GM21423 (cell line): Measurements from ENCODE around the gene SGPL1.

Experiments
- ATAC-seq: cut with Tn5 transposase; IDR thresholded peaks from one replicate; pipeline ENCODE4 v1.9.1; 2021; ENCODE audit warnings: mild to moderate bottlenecking, moderate library complexity; ENCODE audit not compliant: unreplicated experiment

Gene SGPL1

GRCh38 chr10:70905071-70906021 is 89.6 kb downstream of the SGPL1 start:
- no peak for ATAC-seq

DNA sequence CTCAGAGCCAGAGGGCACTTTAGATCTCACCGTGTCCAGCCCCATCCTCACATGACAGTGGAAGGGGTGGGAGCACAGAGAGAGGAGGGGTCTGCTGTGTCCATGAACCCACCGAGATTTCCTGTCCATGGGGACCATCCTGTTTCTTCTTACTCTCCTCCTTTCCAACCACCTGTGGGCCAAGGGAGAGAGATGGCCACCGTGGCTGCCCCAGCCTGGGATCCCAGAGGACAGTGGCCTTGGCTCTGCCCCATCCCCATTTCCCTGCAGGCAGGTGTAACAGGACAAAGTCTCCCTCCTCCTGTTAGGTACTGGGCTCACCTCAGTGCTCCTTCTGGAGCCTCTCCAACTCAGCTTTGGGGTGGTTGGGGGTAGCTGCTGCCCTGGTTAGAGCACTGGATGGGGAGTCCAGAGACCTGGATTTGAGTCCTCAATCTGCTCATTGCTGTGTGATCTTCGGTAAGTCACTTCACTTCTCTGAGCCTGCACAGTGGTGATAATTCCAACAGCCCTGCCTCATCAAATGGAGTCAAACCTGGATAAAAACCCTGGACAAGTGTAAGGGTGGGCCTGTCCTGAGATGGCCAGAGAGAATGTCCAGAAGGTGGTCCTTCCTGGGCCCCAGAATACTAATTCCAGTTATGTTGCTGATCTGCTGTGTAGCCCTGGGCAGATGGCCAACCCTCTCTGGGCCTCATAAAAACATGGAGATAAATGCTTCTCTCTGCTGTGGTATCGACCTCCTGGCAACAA is 90.5 kb downstream of the SGPL1 start:
- ATAC-seq = no peak

DNA sequence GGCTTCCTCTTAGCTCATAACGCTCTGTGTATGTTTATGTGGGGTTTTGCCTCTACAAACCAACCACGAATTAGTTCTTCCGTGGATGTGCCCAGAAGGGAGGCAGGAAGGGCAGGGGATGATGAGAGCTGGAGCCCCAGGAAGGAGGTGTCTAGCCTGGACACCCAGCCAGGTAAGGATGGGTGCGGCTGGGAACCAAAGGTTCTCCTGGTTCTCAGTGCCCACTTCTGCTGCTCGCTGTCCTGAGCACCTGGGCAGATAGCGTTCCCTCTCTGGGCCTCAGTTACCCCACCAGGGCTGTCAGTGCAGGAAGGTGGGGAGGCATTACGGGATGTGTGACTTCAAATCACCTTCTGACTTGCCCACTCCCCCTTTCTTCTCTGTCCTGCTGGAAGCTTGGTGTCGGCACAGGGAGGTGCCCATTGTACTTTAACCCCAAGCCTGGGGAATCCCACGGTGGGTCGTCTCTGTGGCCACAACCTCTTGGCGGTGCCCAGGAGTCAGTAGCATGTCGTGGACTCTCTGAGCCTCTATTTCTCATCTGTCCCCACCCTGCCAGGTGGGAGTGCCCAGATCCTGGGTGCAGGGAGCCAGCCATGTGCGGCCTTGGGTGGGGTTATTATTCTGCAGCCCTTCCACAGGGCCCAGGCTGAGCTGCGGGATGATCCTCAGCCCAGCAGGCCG is 91.3 kb downstream of the SGPL1 start:
- no peak for ATAC-seq

DNA sequence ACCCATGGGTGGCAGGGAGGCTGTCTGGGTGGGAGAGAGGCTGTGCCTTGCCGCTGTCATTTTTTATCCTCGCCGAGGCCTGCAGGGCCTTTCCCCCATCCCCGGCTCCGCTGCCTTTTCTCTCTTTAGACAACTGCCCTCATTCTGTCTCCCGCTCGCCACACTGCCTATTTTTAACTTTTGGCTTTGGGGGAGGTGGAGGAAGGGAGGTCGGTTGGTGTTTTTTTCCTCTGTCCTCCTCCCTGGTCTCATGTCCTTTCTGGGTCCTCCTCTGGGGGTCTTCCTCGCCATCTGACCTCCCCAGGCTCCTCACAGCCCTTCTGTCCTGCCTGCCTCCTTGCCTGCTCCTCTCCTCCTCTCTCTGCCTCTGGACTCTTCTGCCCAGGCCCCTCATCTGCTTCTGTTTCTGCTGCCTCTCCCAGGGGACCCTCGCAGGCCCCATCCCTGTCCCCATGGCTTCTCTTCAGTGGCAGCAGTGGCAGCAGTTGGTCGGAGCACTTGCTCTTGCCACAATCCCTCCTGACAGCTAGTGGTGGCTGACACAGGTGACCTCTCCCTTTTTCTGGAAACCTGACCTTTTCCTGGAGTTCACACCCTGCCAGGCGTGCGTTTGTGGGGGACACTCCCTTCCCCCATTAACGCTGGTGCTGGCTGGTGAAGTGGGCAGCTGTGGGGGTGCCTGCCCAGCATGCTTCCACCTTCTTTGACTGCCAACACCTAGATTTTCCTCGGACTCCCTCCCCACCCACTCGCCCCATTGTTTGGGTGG is 92.1 kb downstream of the SGPL1 start:
- no peak for ATAC-seq

DNA sequence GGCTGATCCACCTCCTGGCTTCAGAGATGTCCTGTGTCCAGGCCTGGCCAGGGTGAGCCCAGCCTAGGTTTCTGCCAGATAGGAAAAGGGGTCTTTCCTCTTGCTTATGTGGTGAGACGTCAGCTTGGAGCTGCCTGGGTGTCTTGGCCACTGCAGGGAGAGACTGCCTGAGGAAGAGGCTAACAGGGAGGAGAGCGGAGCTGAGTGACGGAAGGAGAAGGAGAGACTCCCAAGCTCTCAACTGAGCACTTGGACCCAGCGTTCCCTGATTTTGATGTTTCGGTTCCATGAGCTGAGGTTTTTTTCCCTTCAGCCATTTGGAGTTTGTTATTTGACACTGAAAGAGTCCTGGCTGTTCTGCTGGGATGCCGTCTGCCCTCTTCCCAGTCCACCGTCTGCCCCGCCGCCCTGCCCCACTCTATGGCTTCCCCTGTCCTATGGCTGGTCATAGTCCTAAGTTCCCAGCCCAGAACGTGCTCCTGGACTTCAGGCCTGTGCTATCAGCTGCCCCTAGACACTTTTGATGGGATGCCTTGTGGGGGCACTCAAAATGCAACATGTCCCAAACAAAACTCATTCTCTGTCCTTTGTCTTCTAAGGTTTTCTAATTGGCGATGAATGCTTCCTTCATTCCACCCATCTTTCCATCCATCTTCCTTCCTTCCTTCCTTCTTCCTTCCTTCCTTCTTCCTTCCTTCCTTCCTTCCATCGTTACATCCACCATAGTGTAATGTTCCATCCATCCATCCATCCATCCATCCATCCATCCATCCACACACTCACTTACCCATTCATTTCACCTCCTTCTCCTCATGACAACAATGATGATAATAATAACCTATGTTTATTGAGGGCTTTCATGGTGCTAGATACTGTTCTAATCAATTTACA is 92.9 kb downstream of the SGPL1 start:
- no peak for ATAC-seq

DNA sequence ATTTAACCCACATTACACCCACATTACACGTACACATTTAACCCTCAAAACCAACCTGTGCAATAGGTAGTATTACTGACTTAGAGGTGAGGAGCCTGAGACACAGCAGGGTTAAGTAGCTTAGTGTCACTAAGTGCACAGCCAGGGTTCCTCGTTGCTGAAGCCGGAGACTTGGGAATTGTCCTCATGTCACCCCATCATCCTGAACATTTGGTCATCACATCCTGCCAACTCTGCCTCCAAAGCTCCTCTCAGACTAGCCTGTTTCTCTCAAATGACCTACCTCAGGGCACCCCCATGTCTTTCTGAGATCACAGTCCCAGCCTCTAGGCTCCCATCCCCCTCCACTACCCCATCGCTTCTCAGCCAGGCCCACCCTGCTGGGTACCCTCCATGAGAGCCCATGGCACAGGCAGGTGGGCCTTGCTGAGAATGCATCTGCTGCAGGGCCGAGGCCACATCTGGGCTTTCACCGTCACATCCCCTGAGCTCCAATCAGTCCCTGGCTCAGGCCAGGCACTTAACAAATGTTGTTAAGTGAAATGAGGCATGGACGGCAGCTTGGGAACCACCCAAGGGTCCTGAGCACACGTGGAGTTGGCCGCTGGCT is 93.7 kb downstream of the SGPL1 start:
- ATAC-seq = no peak

GRCh38 chr10:70910486-70911341 is 95.0 kb downstream of the SGPL1 start:
- ATAC-seq = no peak

DNA sequence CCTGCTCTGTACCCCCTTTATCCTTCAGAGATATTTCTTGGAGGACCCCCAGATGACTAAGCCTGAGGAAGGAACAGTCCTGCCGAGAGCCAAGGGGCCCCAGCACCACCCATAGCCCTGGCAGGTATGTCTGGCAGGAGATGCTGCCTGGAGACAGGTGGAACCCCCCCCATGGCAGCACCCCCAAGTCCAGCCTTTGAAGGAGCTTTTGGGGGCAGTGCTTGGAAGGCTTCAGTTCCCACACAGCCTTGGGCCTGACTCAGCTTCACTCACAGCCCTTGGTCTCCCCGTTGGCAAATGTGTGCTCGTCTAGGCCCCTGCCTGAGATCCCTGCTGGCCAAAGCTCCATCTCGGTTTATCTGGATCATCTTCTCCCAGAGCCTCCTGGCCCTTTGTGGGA is 95.6 kb downstream of the SGPL1 start:
- no peak for ATAC-seq

DNA sequence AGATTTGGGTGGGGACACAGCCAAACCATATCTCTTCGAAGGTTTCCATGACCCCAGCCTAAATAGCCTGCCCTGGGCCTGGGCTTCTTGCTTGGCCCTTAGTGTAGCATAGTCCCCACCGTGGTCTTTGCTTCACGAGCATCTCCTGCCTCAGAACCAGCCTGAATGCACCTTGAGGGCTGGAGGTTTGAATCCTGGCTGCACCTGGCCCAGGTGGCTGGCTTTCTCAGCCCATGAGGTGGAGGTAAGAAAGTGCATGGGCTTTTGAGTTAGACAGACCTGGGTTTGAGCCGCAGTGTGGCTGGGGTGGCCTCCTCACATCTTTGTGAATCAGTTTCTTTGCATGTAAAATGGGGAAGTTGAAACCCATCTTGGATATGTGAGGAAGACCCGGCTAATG is 96.8 kb downstream of the SGPL1 start:
- no peak for ATAC-seq

GRCh38 chr10:70913191-70913892 is 97.6 kb downstream of the SGPL1 start:
- ATAC-seq = no peak

DNA sequence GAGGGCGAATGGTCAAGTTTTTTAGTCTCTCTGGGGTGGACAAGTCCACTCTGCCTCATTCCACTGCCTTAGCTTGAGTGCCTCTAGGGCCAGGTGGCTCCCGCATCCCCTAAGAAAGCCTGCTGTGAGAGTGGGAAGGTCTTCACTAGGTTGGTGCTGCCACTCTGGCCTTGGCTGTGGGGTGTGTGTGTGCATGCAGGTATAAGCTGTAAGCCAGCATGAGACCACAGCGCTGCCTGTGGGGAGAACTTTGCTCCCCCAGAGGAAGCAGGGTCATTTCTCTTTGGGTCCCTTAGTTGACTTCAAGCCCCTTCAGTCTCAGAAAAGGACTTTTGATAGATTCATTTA is 98.1 kb downstream of the SGPL1 start:
- ATAC-seq = no peak

DNA sequence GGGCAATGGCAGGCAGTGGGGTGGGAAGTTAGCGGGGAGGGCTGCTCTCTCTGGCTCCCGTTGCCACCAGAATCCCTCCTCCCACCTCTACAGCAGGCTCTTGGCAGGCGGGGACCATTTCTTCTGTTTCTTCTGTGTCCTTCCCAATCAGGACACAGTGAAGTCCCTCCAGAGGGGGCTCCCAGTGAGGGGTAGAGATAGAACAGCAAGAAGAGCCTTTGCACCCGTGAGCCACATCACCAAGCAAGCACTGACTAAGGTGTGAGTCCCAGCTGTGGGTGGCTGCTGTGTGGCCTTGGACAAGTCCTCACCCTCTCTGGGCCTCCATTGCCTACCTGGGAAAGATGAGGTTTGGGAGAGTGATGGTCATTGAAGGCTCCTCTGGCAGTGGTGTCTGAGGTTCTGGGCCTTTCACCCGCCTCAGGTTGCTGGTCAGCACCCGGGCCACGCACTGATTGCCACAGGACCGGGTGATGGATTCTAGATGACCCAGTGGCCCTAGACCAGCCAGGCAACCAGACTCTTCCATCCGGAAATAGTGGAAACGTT is 98.6 kb downstream of the SGPL1 start:
- ATAC-seq = no peak

GRCh38 chr10:70915206-70915605 is 99.5 kb downstream of the SGPL1 start:
- ATAC-seq = no peak

DNA sequence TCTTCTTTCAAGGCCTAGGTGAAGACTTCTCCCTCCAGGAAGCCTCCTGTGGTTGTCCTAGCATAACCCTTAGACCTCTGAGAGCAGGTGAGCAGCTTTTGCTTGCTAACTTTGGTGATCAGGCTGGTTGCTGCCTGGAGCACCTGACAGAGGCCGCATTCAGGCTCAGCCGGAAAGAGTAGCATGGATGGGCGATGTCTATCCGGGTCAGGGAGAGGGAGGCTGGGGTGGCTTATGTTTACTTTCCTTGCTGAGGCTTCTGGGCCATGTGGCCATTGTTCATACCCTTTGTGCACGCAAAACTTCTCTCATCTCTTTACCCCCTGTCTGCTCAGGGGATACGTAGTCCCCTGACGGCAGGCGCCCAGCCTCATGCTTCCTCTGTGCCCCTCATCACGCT is 100.1 kb downstream of the SGPL1 start:
- ATAC-seq = no peak

- ATAC-seq = no peak
Observed at GRCh38 chr10:70916241-70916640, 100.5 kb downstream of the SGPL1 start.

DNA sequence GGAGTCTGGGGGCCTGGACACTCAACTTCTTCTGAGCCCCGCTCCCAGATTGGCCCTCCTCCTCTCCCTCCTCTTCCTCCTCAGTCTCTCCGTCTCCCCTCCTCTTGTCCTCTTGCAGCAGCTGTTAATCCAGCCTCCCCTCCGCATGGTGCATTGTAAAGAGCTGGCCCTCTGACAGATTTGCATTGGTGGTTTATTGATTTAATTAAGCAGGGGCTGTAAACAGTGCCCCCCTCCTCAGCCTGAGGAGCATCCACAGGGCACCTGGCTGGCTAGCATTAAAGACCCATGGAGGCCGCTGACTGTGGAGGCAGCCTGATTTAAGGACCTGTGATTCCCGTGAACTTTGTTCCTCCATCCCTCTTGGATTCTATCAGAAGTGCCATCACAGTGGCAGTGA is 101.5 kb downstream of the SGPL1 start:
- no peak for ATAC-seq

- ATAC-seq = no peak
Observed at GRCh38 chr10:70917635-70918034, 101.9 kb downstream of the SGPL1 start.
